Measurements from ENCODE around the gene DPP10.

DPP10 gene

GRCh38 chr2:115163572-115163971, 721.1 kb downstream of the DPP10 start:
- Histone ChIP-seq H3K4me2 (ENCODE audit: insufficient read depth, low read length) (no peak overlapping the region), H3K4me3 (ENCODE audit: low read depth in 1 of 2, low read length in 2 of 2) (no peak overlapping the region), H3K79me2 (ENCODE audit: insufficient read depth, low read length) (no peaks in the 10 kb centered on the region), H3K27me3 (ENCODE audit: insufficient read depth, low read length, poor library complexity) (no peaks in the 10 kb centered on the region), H2AFZ (ENCODE audit: low read depth, low read length) (no peak overlapping the region), H3K9me3 (ENCODE audit: insufficient read depth, low read length, severe bottlenecking) (no peaks in the 10 kb centered on the region), H3K9ac (ENCODE audit: low read depth, low read length) (no peak overlapping the region), H3K27ac (ENCODE audit: low read length) (no peak overlapping the region), H3K4me1 (ENCODE audit: insufficient read depth, low read length) (no peaks in the 10 kb centered on the region), H4K20me1 (ENCODE audit: insufficient read depth, low read length) (no peaks in the 10 kb centered on the region), H3K36me3 (ENCODE audit: insufficient read depth, low read length) (no peaks in the 10 kb centered on the region)
- no peak for ATAC-seq (ENCODE audit: insufficient read depth, low read depth)
- no peak for DNase-seq
- no peak for TF ChIP-seq EZH2 (IDR thresholded peaks at IDR 0.05; ENCODE audit: borderline replicate concordance, low read depth, low read length, severe bottlenecking)
- TF ChIP-seq CTCF (IDR thresholded peaks at IDR 0.05; ENCODE audit: borderline replicate concordance, extremely low read depth, low read length, poor library complexity, severe bottlenecking): no peak

DNA sequence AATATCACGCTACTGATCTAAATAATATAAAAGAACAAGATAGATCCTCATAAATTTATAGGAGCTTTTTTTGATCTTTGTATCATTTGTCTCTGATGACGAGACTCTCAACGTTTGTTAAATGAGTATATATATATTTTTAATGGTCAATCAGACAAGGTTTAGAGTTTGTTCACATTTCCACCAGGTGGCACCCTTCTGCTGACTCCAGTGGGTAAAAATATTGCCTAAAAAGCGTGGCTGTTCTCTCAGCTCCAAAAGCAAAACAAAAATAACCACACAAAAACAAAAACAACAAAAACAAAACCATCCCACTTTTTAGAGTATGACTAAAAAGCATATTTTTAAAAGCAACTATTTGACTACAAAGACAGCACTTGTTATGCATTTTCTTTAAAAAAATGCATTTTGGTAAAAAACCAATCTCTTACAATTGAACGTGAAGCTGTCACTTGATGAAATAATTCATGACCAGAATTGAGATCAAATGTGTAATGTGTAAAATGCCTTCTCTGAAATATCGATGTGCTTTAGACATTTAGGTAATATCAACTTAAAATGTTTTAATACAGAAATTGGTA, 723.2 kb downstream of the DPP10 start:
- TF ChIP-seq EZH2 (IDR thresholded peaks at IDR 0.05; ENCODE audit: borderline replicate concordance, low read depth, low read length, severe bottlenecking) (no peak), CTCF (IDR thresholded peaks at IDR 0.05; ENCODE audit: borderline replicate concordance, extremely low read depth, low read length, poor library complexity, severe bottlenecking) (peak; percentile 54)
- Histone ChIP-seq H3K4me1 (ENCODE audit: insufficient read depth, low read length) (no peaks in the 10 kb centered on the region), H3K9me3 (ENCODE audit: insufficient read depth, low read length, severe bottlenecking) (no peaks in the 10 kb centered on the region), H2AFZ (ENCODE audit: low read depth, low read length) (no peak overlapping the region), H3K27me3 (ENCODE audit: insufficient read depth, low read length, poor library complexity) (no peaks in the 10 kb centered on the region), H3K9ac (ENCODE audit: low read depth, low read length) (no peak overlapping the region), H4K20me1 (ENCODE audit: insufficient read depth, low read length) (no peaks in the 10 kb centered on the region), H3K27ac (ENCODE audit: low read length) (no peak overlapping the region), H3K4me2 (ENCODE audit: insufficient read depth, low read length) (no peak overlapping the region), H3K79me2 (ENCODE audit: insufficient read depth, low read length) (no peaks in the 10 kb centered on the region), H3K36me3 (ENCODE audit: insufficient read depth, low read length) (no peaks in the 10 kb centered on the region), H3K4me3 (ENCODE audit: low read depth in 1 of 2, low read length in 2 of 2) (no peak overlapping the region)
- no peak for ATAC-seq (ENCODE audit: insufficient read depth, low read depth)
- peak; percentile 5 for DNase-seq

- Histone ChIP-seq H3K9ac (ENCODE audit: low read depth, low read length) (no peak overlapping the region), H3K4me1 (ENCODE audit: insufficient read depth, low read length) (no peaks in the 10 kb centered on the region), H3K9me3 (ENCODE audit: insufficient read depth, low read length, severe bottlenecking) (no peaks in the 10 kb centered on the region), H3K27ac (ENCODE audit: low read length) (no peak overlapping the region), H3K79me2 (ENCODE audit: insufficient read depth, low read length) (no peaks in the 10 kb centered on the region), H4K20me1 (ENCODE audit: insufficient read depth, low read length) (no peaks in the 10 kb centered on the region), H3K36me3 (ENCODE audit: insufficient read depth, low read length) (no peaks in the 10 kb centered on the region), H3K27me3 (ENCODE audit: insufficient read depth, low read length, poor library complexity) (no peaks in the 10 kb centered on the region), H3K4me3 (ENCODE audit: low read depth in 1 of 2, low read length in 2 of 2) (no peak overlapping the region), H3K4me2 (ENCODE audit: insufficient read depth, low read length) (no peak overlapping the region), H2AFZ (ENCODE audit: low read depth, low read length) (no peak overlapping the region)
- TF ChIP-seq CTCF (IDR thresholded peaks at IDR 0.05; ENCODE audit: borderline replicate concordance, extremely low read depth, low read length, poor library complexity, severe bottlenecking) (no peak), EZH2 (IDR thresholded peaks at IDR 0.05; ENCODE audit: borderline replicate concordance, low read depth, low read length, severe bottlenecking) (no peak)
- DNase-seq (no peak), ATAC-seq (ENCODE audit: insufficient read depth, low read depth) (no peak)
These were observed 726.0 kb downstream of the DPP10 start for GRCh38 chr2:115168457-115168856.

DNA sequence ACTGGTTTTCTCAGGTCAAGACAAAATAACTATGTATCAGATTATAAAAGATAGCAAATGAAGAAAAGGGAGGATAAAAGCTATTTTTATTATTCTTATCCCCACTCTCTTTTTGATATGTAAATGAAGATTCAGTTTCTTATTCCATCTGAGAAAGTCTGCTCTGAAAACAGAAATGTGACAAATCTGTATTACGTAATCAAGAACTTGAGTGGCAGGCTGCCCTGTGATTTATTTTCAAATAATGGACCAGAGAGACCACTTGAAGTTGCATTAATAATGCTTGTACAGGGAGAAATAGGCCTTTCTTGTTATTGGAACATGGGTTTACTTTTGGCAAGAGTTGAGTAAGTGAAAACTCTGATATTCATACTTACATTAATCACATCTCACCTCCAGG, 727.4 kb downstream of the DPP10 start:
- Histone ChIP-seq H4K20me1 (ENCODE audit: insufficient read depth, low read length) (no peaks in the 10 kb centered on the region), H3K27ac (ENCODE audit: low read length) (no peak overlapping the region), H3K9me3 (ENCODE audit: insufficient read depth, low read length, severe bottlenecking) (no peaks in the 10 kb centered on the region), H3K4me2 (ENCODE audit: insufficient read depth, low read length) (no peak overlapping the region), H3K9ac (ENCODE audit: low read depth, low read length) (no peak overlapping the region), H3K79me2 (ENCODE audit: insufficient read depth, low read length) (no peaks in the 10 kb centered on the region), H3K4me3 (ENCODE audit: low read depth in 1 of 2, low read length in 2 of 2) (no peak overlapping the region), H3K36me3 (ENCODE audit: insufficient read depth, low read length) (no peaks in the 10 kb centered on the region), H3K27me3 (ENCODE audit: insufficient read depth, low read length, poor library complexity) (no peaks in the 10 kb centered on the region), H2AFZ (ENCODE audit: low read depth, low read length) (no peak overlapping the region), H3K4me1 (ENCODE audit: insufficient read depth, low read length) (no peaks in the 10 kb centered on the region)
- no peak for TF ChIP-seq EZH2 (IDR thresholded peaks at IDR 0.05; ENCODE audit: borderline replicate concordance, low read depth, low read length, severe bottlenecking)
- no peak for TF ChIP-seq CTCF (IDR thresholded peaks at IDR 0.05; ENCODE audit: borderline replicate concordance, extremely low read depth, low read length, poor library complexity, severe bottlenecking)
- DNase-seq (no peak), ATAC-seq (ENCODE audit: insufficient read depth, low read depth) (no peak)

All from DND-41 (cell line).